DMS 273 (cell line): ENCODE results near the gene DPP6.
"Not testable (repeated sequence)": the region's sequence is repeated elsewhere in the genome, so short reads cannot be mapped to it uniquely, and the experiment has no call there.

Source experiments
- DNase-seq: peaks from one replicate; lab custom pipeline; 2025; ENCODE audit not compliant: unreplicated experiment; lab: John Stamatoyannopoulos, UW

Gene DPP6

DNA sequence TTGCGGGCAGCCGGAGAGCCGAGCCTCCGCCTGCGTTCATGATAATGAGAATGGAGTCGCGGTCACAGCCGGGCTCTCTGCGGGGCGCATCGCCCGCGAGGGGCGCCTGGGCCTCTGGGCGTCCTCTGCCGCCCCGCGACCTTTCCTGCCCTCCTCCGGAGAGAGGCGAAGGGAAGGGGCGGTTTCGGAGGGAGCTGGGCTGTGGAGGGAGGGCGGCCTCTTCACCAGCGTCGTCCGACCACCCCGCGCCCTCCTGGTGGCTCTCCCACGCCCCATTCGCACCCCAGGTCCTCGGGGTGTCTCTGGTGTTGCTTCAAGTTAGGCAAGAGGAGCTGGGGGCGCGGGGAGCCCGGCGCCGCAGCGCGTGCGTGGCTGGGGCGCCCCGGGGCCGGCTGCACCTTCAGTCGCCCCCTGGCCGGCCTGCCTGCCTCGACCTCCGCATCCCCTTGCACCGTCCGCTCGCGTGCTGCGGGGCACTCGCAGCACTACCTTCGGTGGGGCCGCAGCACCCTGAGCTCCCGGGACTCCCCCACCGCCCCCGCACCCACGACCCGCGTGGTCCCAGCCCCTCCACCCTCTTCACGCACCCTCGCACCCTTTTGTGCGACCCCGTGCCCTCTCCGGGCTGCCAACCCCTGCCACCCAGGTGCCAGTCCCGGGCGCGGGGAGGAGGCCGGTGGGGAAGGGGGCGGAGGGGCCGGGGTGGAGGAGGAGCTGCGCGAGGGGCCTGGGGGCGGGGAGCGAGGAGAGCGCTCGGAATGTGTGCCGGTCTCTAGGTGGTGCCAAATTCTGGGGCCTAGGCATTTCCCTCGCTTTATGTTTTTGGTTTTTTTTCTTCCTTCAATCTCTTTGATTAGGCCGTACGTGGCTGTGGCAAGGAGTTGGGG, at the start of gene DPP6:
TSS of gene DPP6 (plus strand) at position 756 of the 887 bp plus-strand sequence.
- DNase-seq: not testable (repeated sequence)

DNA sequence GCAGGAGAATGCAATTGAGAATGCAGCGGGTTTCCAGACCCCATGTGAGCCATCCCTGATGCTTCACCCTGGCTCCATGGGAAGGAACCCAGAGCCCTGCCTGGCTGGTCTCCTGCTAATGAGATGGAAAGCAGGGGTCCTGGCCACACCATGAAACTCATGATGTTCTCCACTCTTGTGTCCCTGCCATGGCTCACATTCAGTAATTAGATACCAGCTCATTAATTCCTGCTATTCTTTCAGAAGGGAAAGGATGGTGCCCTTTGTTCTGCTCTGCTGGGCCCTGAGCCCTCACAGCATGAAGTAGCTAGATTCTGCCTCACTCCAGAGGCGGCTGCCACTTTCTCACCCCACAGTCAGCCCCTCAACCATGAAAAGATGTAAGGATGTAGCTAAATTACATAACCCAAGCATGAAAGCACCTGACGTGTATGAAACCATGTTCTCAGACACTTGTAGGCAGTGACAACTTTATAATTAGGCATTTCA, 42.7 kb upstream of the DPP6 start:
- DNase-seq: not testable (repeated sequence)

DNA sequence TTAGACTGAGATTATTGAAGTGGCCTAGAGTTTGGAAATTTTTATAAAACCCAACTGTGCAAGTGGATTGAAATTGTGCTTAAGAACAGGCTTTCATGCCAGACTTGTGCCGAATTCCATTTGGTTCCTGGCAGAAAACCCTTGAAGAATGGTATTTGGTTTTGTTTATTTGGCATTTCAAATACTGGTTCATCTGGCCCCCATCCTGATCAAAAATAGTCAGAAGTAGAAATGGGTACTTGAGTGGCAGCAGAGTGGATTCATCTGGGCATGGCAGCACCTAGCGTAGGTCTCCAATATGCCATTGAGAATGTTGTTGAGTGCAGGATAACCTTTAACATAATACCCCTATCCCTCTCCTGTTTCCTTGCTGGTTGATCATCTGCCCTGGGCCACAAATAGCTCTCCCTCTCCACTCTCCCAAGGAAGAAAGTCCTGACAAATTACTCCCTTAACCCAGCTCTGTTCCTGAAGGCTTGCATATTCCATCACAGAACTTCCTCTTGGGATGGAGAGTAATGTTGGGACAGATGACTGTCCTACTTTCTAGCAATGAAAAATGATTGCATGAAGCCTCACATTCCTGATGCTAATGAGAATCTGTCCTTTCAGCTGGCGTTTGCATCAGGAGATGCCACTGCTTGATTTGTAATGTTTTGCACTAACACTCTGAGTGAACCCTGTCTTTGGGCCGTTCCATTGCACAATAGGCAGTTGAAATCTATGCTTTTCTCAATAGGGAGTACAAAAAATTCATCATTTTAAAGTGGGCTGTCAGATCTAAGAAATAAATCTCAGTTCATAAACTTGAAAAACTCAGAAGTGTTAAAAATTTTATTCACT, 41.3 kb upstream of the DPP6 start:
- DNase-seq: not testable (repeated sequence)

DNA sequence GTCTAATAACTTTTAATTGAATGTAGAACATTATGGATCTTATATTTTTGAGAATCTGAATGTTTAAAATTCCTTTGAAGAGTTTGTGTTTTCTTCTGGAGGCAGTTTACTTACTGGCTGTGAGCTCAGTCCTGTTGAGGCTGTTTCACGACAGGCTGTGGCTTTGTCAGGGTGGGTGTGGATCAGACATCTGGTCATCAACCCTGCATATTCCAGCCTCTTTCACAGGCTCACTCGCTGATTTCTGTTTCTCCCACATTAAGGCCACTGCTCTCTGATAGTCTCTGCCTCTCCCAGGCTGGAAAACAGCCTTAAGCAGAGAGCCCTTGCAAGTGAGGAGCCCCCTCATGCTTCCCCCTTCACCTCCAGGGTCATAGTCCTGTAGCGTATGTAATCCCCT, 39.4 kb upstream of the DPP6 start:
- not testable (repeated sequence) for DNase-seq

DNA sequence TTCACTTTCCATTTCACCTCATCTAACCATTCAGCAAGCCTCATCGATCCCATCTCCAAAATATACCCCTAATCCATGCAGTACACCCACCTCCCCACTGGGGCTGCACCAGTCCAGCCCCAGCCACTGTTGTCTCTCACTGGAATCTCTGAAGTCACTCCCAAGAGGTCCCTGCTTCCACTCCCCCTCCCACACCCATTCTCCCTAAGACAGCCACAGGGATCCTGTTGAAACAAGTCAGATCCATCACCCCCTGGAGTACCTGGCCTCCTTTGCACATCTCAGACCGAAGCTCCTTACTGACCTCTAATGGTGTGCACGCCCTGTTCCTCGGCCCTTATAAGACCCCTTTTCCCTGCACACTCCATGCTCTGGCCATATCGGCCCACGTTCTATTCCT, 36.6 kb upstream of the DPP6 start:
- DNase-seq: not testable (repeated sequence)

DNA sequence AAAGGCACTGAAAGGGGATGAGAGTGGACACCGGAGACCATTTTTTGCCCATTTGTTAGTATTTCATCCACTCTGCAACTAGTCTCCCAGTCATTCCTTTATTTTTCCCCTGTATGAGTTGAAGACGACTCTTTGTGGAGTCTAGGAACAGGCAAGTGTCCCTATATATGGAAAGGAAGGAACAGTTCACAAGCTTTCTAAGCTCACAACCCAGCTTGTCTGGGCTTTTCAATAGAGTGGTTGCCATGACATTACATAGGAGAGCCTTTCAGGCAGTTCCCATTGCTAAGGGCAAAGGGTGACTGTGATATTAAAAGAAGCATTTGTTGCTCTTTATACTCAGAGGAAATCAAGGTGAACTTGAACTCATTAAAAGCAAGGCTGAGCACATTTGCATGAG, 33.8 kb upstream of the DPP6 start:
- not testable (repeated sequence) for DNase-seq

DNA sequence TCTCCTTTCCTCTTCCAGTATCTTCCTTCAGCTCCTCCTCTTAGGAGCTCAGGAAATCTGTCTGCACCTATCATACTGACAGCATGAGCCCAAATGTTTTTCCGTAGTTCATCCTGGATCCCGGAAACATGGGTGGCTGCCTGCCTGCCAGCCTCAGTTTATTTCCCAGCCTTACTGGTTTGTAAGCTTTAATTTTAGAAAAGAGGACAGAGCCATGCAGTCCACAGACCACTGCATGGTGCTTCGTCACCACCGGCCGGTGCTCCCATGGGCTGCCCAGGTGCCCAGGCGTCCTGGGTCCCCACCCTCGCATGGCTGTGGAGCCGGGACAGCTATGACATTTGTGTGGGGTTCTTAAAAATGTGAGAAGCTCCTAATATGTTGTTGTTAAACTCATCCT, 24.4 kb upstream of the DPP6 start:
- DNase-seq: not testable (repeated sequence)

DNA sequence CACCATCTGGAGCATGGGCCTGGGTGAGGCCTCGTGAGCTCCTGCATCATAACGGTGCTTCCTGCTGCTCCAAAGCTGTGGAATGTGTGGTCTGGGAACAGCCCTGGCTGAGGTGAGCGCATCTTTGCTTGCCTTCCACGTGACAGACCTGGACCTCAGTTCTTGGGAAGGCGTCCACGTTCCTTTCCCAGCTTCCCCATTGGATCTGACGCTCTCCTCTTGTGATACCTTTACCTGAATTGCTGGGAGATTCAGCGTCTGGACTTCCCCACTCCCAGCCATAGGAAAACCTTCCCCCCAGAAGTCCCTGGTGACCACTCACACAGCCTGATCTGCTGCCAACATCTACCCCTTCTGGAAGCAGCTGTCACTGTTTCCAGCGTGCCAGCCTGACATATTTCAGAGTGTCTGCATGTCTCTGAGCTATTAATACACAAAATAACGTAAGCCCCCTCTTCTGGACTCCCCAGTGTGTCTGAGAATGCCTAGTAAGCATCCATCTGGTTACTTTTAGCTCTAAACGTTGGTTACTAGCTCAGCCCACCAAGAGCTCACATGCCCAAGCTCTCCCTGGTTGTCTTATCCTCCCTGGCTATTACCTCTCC, 21.6 kb upstream of the DPP6 start:
- peak; percentile 38 for DNase-seq

DNA sequence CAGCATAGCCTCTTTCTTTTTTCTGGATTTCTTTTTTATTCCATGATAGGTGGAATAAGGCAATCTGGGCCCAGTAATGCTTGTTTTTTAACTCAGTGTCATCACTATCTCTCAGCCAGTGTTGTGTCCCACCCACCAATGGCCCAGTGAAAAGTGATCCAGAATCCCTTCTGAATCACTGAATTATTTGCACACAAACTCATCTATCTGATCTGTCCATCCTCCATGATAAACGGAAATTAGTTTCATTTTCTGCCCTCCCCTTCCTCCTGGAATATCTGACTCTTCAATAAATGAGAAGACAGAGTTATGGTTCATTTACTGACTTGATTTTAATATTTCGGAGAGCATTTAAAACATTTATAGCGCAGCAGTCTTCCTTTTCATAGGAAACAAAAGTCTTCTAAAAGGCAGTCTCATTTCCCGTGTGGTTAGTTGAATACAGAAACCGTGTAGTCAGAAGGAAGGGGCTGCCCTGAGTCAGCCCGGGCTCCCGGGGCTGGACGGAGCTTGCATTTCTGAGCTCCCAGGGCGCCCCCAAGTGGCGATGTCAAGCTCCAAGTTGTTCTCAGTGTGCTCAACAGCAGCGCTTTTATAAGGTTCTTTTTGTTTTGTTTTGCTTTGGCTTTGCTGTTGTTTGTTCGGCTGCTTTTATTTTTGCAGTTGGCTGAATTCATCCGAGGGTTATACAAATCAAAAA, 12.6 kb upstream of the DPP6 start:
- DNase-seq: not testable (repeated sequence)

DNA sequence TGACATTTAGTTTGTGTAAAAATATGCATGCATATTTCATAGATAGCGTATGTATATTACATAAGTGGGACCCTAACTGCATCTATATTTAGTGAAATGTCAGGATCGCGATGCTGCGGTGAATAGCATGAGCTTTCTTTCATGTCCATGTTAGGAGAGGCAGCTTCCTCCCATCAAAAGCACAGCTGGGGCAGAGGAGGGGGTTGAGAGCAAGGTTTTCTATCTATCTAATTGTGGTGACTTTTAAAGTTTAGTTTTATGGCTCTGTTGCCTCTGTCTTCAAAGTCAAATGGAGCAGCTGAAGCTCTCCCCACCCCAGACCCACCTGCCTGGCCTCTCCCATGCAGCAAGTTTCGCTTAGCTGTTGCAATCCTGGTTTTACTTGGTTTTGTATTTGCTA, 1.8 kb upstream of the DPP6 start:
- not testable (repeated sequence) for DNase-seq

DNA sequence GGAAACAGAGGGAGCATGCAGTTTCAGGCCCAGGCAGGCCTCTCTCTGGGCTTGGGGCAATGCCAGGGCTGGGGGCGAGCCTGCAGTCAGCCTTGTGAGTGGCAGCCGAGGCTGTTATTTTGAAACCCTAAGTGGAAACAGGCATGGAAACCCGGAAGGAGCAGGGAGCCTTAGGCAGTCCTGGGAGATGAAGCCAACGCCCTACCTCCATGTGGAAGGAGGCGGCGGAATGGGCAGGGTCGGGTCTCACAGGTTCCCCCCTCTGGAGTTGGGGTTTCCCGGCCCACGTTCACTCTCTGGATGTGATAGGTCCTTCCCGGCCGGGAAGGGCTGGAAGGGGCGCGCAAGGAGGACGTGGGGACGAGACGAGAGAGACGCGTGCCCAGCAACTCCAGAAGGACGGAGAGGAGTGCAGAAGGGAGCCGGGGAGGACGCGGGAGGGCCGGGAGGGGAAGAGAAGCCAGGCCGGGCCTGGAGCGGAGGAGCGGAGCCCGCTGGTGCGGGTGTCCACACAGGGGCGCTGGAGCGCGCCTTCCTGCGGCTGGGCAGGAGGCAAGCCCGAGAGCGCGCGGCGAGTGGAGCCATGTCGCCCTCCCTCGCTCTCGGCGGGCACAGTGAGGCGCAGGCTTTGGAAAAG, 1.1 kb upstream of the DPP6 start:
- not testable (repeated sequence) for DNase-seq

DNA sequence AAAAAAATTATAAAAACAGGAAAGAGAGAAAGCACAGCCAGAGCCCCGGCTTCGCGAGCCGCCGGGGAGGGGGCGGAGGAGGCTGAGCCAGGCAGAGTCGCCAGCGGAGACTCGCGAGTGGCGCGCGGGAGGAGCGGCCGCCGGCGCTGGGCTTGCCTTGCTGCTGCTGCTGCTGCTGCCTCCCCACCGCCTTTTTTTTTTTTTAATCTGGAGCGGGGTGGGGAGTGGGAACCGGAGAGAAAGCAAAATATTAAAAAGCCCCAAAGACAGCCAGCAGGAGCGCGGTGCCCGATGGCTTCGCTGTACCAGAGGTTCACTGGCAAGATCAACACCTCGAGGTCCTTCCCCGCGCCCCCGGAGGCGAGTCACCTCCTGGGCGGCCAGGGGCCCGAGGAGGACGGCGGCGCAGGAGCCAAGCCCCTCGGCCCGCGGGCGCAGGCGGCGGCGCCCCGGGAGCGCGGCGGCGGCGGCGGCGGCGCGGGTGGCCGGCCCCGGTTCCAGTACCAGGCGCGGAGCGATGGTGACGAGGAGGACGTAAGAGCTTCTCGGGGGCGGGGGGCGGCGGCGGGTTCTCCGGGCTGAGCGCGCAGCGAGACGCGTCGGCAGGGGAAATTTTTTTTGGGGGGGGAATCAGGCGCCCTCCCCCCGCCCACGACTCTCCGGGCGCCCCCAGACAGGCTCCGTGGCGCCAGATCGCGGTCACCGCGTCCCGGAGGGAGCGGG, 493 bp downstream of the DPP6 start:
- DNase-seq: peak; percentile 22

DNA sequence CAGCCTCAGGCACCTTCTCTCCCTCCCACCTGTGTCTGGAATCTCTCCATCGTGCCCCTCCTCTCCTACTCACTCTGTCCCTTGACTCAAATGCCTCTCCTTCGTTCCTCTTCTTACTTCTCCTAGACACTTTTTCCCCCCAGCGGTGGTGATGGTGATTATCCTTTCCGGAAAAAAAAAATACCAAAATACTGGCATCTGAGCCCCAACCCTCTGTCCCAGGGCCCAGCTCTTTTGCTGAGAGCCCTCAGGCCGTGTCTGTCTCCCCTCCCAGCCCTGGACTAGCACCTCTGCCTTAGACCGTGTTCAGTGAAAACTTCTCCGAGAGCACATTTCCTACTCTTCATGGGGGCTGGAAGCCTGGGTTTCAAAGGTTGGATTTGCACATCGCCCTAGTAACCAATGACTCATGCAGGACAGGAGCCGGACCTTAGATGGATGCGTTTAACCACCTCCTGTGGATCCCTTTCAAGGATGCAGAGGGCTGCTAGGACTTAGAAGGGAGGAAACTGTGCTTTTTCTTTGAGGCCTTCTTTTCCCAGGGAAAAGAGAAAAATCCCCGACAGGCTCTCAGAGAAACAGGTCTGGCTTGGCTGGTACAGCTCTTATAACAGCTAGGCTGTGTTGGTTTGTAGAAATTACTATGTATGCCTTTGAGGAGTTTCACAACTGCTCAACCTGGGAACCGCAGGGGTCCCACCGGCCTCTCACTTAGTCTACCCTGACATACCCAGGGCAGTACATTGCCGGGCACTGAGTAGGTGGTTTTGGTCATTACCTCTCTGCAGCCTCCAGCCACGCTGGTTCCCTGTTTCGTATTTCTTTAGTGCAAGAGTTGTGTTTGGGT, 1.5 kb downstream of the DPP6 start:
- peak; percentile 29 for DNase-seq

DNA sequence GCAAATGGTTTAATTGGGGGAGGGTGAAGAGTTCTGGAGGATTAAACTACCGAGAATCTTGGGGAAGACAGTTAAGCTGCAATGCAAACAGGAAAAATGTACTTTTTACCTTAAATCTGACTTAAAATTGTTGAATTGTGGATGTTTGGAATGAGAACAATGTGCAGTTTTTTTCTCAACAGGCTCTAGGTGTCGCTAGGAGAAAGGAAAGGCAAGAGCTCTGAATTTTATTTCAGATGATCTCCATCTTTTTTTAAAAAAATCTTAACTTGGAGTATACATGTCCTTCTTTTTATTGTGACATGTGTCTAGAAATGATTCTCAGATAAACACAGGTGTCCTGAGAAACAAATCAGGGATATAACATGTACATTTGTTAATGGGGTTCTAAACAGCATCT, 2.5 kb downstream of the DPP6 start:
- DNase-seq: not testable (repeated sequence)

DNA sequence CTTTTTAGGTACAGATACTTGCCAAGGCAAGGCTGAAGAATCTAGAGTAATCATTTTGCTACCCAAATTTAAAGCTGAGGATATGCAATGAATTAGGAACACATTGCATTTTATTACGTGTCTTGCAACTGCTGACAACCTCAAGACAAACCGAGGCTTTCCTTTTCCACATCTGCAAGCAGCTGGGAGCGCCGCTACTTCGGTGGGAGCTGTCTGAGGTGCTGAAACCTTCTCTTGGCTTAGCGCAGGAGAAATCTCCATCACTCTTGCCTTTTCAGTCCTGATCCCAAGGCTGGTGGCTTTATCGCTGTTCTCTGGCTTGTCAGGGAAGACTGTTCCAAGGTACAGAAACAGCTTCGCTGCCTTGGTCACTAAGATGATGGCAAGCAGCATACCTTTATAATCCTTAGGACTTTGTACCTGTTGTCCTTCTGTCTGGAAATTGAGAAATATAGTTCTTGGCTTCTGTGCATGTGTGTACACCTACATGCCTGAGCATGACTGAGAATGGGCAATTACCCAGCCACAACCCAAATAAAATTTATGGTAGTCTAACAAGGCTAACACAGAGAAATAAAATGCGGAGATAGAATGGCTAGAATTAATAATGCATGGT, 3.4 kb downstream of the DPP6 start:
- DNase-seq: not testable (repeated sequence)

DNA sequence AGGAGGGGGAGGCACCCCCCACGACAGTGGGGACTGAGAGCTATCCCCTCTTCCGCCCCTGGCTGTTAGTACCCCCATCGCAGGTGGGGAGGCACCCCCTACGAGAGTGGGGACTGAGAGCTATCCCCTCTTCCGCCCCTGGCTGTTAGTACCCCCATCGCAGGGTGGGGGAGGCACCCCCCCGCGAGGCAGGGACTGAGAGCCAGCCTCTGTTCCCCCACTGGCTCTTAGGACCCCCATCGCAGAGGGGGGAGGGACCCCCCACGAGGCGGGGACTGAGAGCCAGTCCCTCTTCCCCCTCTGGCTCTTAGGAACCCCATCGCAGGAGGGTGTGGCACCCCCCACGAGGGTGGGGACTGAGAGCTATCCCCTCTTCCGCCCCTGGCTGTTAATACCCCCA, 6.6 kb downstream of the DPP6 start:
- DNase-seq: not testable (repeated sequence)

DNA sequence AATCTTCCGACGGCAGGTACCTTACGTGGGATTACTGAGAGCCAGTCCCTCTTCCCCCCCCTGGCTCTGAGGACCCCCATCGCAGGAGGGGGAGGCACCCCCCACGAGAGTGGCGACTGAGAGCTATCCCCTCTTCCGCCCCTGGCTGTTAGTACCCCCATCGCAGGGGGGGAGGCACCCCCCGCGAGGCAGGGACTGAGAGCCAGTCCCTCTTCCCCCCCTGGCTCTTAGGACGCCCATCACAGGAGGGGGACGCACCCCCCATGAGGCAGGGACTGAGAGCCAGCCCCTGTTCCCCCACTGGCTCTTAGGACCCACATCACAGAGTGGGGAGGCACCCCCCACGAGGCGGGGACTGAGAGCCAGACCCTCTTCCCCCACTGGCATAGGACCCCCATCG, 8.4 kb downstream of the DPP6 start:
- not testable (repeated sequence) for DNase-seq

DNA sequence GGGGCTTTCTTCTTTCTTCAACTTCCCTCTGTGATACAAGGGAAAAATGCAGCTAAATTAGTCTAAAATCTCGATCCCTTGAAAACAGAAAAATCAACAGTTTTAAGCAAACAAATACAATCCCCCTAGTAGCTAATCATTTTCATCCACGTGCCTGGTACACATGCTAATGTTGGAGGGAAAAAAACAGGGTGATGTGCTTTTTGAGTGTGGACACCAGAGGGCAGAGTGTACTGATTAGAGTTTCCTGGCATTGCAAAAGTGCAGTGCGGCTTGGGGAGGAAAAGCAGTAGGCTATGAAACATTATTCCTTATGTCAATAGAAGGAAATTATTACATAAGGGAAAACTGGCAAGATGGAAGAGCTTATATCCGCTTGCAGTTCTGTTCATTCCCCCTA, 19.6 kb downstream of the DPP6 start:
- DNase-seq: peak; percentile 62
